Mammary epithelial cell (primary cell): ENCODE results near the gene POLE.

Experiments used
- CTCF ChIP-seq, 2 donors: IDR thresholded peaks in 1 of 2; conservative IDR thresholded peaks in 1 of 2; 2 replicates each; pipeline ENCODE4 v1.5.1; 2011 to 2012; ENCODE audit warnings: inconsistent platforms in 2 of 2, low read length in 2 of 2, mild to moderate bottlenecking in 2 of 2, control low read depth in 1 of 2, low read depth in 1 of 2; ENCODE audit not compliant: insufficient read depth in 1 of 2; ENCODE audit errors: extremely low read depth in 1 of 2
- EZH2 ChIP-seq: IDR thresholded peaks from 2 replicates; pipeline ENCODE4 v1.6.1; 2012; ENCODE audit warnings: low read length, inconsistent platforms, borderline replicate concordance

GRCh38 chr12:132577191-132577920 lies 109.8 kb downstream of the POLE start:
- TF ChIP-seq CTCF (conservative IDR thresholded peaks at IDR 0.05 in 1 of 2, IDR thresholded peaks at IDR 0.05 in 1 of 2; ENCODE audit: extremely low read depth in 1 of 2, insufficient read depth in 1 of 2, low read depth in 1 of 2, low read length in 2 of 2) (no peak), EZH2 (no peak)
